NCI-H2107 (cell line): ENCODE measurements around the gene ATG5.

Experiments
- DNase-seq: peaks from one replicate; lab custom pipeline; 2025; lab: John Stamatoyannopoulos, UW

The ATG5 gene

GRCh38 chr6:106220485-106220884 is 105.1 kb downstream of the ATG5 start:
- DNase-seq, result no peak

GRCh38 chr6:106216527-106216926 is 109.0 kb downstream of the ATG5 start:
- DNase-seq, result no peak

GRCh38 chr6:106215608-106216007 is 110.0 kb downstream of the ATG5 start:
- DNase-seq, result no peak

- no peak for DNase-seq
These were observed 111.0 kb downstream of the ATG5 start for GRCh38 chr6:106214531-106214930.

- DNase-seq, result no peak
These were observed 111.8 kb downstream of the ATG5 start for GRCh38 chr6:106213660-106214289.

- no peak for DNase-seq
These were observed 113.0 kb downstream of the ATG5 start for GRCh38 chr6:106212576-106212975.

- no peak for DNase-seq
These were observed 118.7 kb downstream of the ATG5 start for GRCh38 chr6:106206905-106207304.

GRCh38 chr6:106204961-106205360 is 120.6 kb downstream of the ATG5 start:
- DNase-seq, result no peak

- no peak for DNase-seq
These were observed 125.6 kb downstream of the ATG5 start for GRCh38 chr6:106199998-106200397.

GRCh38 chr6:106199331-106199730 is 126.2 kb downstream of the ATG5 start:
- no peak for DNase-seq

GRCh38 chr6:106197441-106197840 is 128.1 kb downstream of the ATG5 start:
- DNase-seq, result no peak

- DNase-seq, result no peak
These were observed 130.3 kb downstream of the ATG5 start for GRCh38 chr6:106194949-106195921.

GRCh38 chr6:106192824-106193223 is 132.7 kb downstream of the ATG5 start:
- DNase-seq, result no peak

- DNase-seq, result no peak
These were observed 137.3 kb downstream of the ATG5 start for GRCh38 chr6:106188104-106188794.

GRCh38 chr6:106187424-106187982 is 138.1 kb downstream of the ATG5 start:
- DNase-seq, result no peak

GRCh38 chr6:106186714-106187113 is 138.8 kb downstream of the ATG5 start:
- DNase-seq, result no peak

- no peak for DNase-seq
These were observed 139.4 kb downstream of the ATG5 start for GRCh38 chr6:106186172-106186571.

- DNase-seq, result no peak
These were observed 139.9 kb downstream of the ATG5 start for GRCh38 chr6:106185615-106186014.

GRCh38 chr6:106184629-106185028 is 140.9 kb downstream of the ATG5 start:
- no peak for DNase-seq

- DNase-seq, result no peak
These were observed 142.1 kb downstream of the ATG5 start for GRCh38 chr6:106183430-106183829.

GRCh38 chr6:106182455-106182854 is 143.1 kb downstream of the ATG5 start:
- DNase-seq, result no peak

GRCh38 chr6:106181664-106182418 is 143.7 kb downstream of the ATG5 start:
- no peak for DNase-seq
